H9 (cell line): ENCODE measurements around the gene CDH9. TPM values are rescaled to one million over a fixed set of nuclear protein-coding genes. Genes with fewer than 3 reads are reported as not detected.

Experiments used
- DNase-seq: peaks from one replicate; pipeline ENCODE4 v3.0.0-alpha.2; 2017
- H2AFZ ChIP-seq: one replicate; pipeline ENCODE4 v1.6.1; 2013; ENCODE audit warnings: mild to moderate bottlenecking, low read length, control low read depth, moderate library complexity
- H2AK5ac ChIP-seq: 2 replicates; pipeline ENCODE4 v1.6.1; 2013; ENCODE audit warnings: low read length, control low read depth, mixed read lengths; ENCODE audit not compliant: insufficient read length
- H2BK120ac ChIP-seq: one replicate; pipeline ENCODE4 v1.6.1; 2013; ENCODE audit warnings: low read depth, mild to moderate bottlenecking, low read length, control low read depth, inconsistent platforms; ENCODE audit not compliant: poor library complexity, severe bottlenecking
- H2BK12ac ChIP-seq: 2 replicates; pipeline ENCODE4 v1.6.1; 2013; ENCODE audit warnings: low read length, control low read depth, mixed read lengths, low read depth; ENCODE audit not compliant: insufficient read length
- H2BK15ac ChIP-seq: 2 replicates; pipeline ENCODE4 v1.6.1; 2013; ENCODE audit warnings: low read depth, low read length, control low read depth
- H2BK20ac ChIP-seq: one replicate; pipeline ENCODE4 v1.6.1; 2013; ENCODE audit warnings: low read depth, mild to moderate bottlenecking, low read length, control low read depth, inconsistent platforms; ENCODE audit not compliant: poor library complexity, severe bottlenecking
- H2BK5ac ChIP-seq: 2 replicates; pipeline ENCODE4 v1.6.1; 2013; ENCODE audit warnings: low read length, control low read depth, mixed read lengths; ENCODE audit not compliant: insufficient read length
- H3K14ac ChIP-seq: 2 replicates; pipeline ENCODE4 v1.6.1; 2013; ENCODE audit warnings: low read length, control low read depth; ENCODE audit not compliant: insufficient read depth
- H3K18ac ChIP-seq: 2 replicates; pipeline ENCODE4 v1.6.1; 2013; ENCODE audit warnings: low read depth, mild to moderate bottlenecking, mixed read lengths, low read length, control low read depth; ENCODE audit not compliant: insufficient read length
- H3K23ac ChIP-seq: 2 replicates; pipeline ENCODE4 v1.6.1; 2013; ENCODE audit warnings: low read length, control low read depth, mixed read lengths, low read depth; ENCODE audit not compliant: insufficient read length
- H3K23me2 ChIP-seq: 2 replicates; pipeline ENCODE4 v1.6.1; 2013; ENCODE audit warnings: low read depth, mild to moderate bottlenecking, mixed read lengths, low read length, control low read depth; ENCODE audit not compliant: insufficient read length, poor library complexity, severe bottlenecking
- H3K27ac ChIP-seq: 2 replicates; pipeline ENCODE4 v1.5.1; 2013; ENCODE audit warnings: low read length, control low read depth, mixed read lengths, low read depth; ENCODE audit not compliant: insufficient read length
- H3K27me3 ChIP-seq: 2 replicates; pipeline ENCODE4 v1.6.1; 2013; ENCODE audit warnings: low read length, control low read depth, inconsistent platforms; ENCODE audit not compliant: insufficient read depth
- H3K4ac ChIP-seq: 2 replicates; pipeline ENCODE4 v1.6.1; 2013; ENCODE audit warnings: low read depth, mild to moderate bottlenecking, control low read depth, inconsistent platforms, low read length, moderate library complexity
- H3K4me1 ChIP-seq: 2 replicates; pipeline ENCODE4 v1.6.1; 2013; ENCODE audit warnings: low read length, control low read depth, inconsistent platforms; ENCODE audit not compliant: insufficient read depth
- H3K4me2 ChIP-seq: 2 replicates; pipeline ENCODE4 v1.6.1; 2013; ENCODE audit warnings: low read length, control low read depth, mixed read lengths; ENCODE audit not compliant: insufficient read length, insufficient read depth
- H3K56ac ChIP-seq: 2 replicates; pipeline ENCODE4 v1.6.1; 2013; ENCODE audit warnings: low read depth, mild to moderate bottlenecking, mixed read lengths, low read length, control low read depth; ENCODE audit not compliant: insufficient read length
- H3K79me1 ChIP-seq: 2 replicates; pipeline ENCODE4 v1.6.1; 2013; ENCODE audit warnings: low read depth, mild to moderate bottlenecking, moderate library complexity, low read length, control low read depth, inconsistent platforms; ENCODE audit not compliant: insufficient read depth, poor library complexity, severe bottlenecking
- H3K79me2 ChIP-seq: 2 replicates; pipeline ENCODE4 v1.6.1; 2013; ENCODE audit warnings: low read length, control low read depth, inconsistent platforms; ENCODE audit not compliant: insufficient read depth
- H3K9ac ChIP-seq: 2 replicates; pipeline ENCODE4 v1.6.1; 2013; ENCODE audit warnings: low read length, control low read depth, mixed read lengths; ENCODE audit not compliant: insufficient read length; ENCODE audit errors: extremely low read depth
- H3K9me3 ChIP-seq: one replicate; pipeline ENCODE4 v1.6.1; 2013; ENCODE audit warnings: low read depth, low read length, inconsistent platforms; ENCODE audit not compliant: control insufficient read depth
- H3T11ph ChIP-seq: one replicate; pipeline ENCODE4 v1.6.1; 2013; ENCODE audit warnings: mild to moderate bottlenecking, low read length, control low read depth, inconsistent platforms
- H4K20me1 ChIP-seq: one replicate; pipeline ENCODE4 v1.6.1; 2013; ENCODE audit not compliant: control insufficient read depth, insufficient read length, insufficient read depth
- H4K5ac ChIP-seq: 2 replicates; pipeline ENCODE4 v1.6.1; 2013; ENCODE audit warnings: low read depth, mild to moderate bottlenecking, mixed read lengths, low read length, control low read depth; ENCODE audit not compliant: insufficient read length
- H4K8ac ChIP-seq: replicated peaks from 2 replicates; pipeline ENCODE4 v1.6.1; 2013; ENCODE audit warnings: low read length, control low read depth, mixed read lengths, low read depth; ENCODE audit not compliant: insufficient read length
- H4K91ac ChIP-seq: 2 replicates; pipeline ENCODE4 v1.6.1; 2013; ENCODE audit warnings: low read depth, mild to moderate bottlenecking, moderate library complexity, mixed read lengths, low read length, control low read depth; ENCODE audit not compliant: insufficient read length
- H3K27ac Mint-ChIP-seq, 3 experiments: 2 replicates in 2 of 3; 3 replicates in 1 of 3; pipeline ENCODE4 v1.8.0; 2020 to 2021; ENCODE audit warnings: mixed read lengths in 3 of 3, mild to moderate bottlenecking in 1 of 3, moderate library complexity in 1 of 3
- H3K27me3 Mint-ChIP-seq: 2 replicates; pipeline ENCODE4 v1.8.0; 2021; ENCODE audit warnings: low read depth, mild to moderate bottlenecking, moderate library complexity, mixed read lengths
- H3K36me3 Mint-ChIP-seq, 3 experiments: 2 replicates in 2 of 3; 3 replicates in 1 of 3; pipeline ENCODE4 v1.8.0; 2020 to 2021; ENCODE audit warnings: low read depth in 3 of 3, mixed read lengths in 3 of 3; ENCODE audit not compliant: insufficient read depth in 1 of 3
- H3K4me1 Mint-ChIP-seq, 2 experiments: 2 replicates each; pipeline ENCODE4 v1.8.0; 2020; ENCODE audit warnings: mixed read lengths in 2 of 2
- H3K4me3 Mint-ChIP-seq, 2 experiments: 2 replicates in 1 of 2; 3 replicates in 1 of 2; pipeline ENCODE4 v1.8.0; 2020 to 2021; ENCODE audit warnings: mild to moderate bottlenecking in 2 of 2, mixed read lengths in 2 of 2, moderate library complexity in 1 of 2
- H3K9me3 Mint-ChIP-seq, 2 experiments: 2 replicates in 1 of 2; 3 replicates in 1 of 2; pipeline ENCODE4 v1.8.0; 2020; ENCODE audit warnings: mild to moderate bottlenecking in 2 of 2, mixed read lengths in 2 of 2, moderate library complexity in 1 of 2
- total RNA-seq: library from RNA; stranded (reverse); gene quantifications from 2 replicates; pipeline ENCODE4 v1.2.1, GENCODE V29; 2021
- TF ChIP-seq, protein P1 (sequence below): fragments of 200-600 bp; sonication (generic); conservative IDR thresholded peaks from 3 replicates; pipeline ENCODE4 v1.8.0; 2021; ENCODE audit warnings: antibody characterized with exemption, mild to moderate bottlenecking

The CDH9 gene
- total RNA-seq, 1 experiment from 2014 or later: 0.61 TPM

- Histone ChIP-seq H3K4ac (no peak overlapping the region), H3K23me2 (no peaks in the 10 kb centered on the region), H2BK15ac (no peak overlapping the region), H3K56ac (no peak overlapping the region), H3K79me1 (no peaks in the 10 kb centered on the region), H4K5ac (no peak overlapping the region), H3K27ac (no peak overlapping the region), H3K4me2 (no peak overlapping the region), H2AFZ (no peak overlapping the region), H3K23ac (no peak overlapping the region), H3K9ac (no peak overlapping the region), H2BK120ac (no peak overlapping the region), H3K9me3 (no peaks in the 10 kb centered on the region), H3K79me2 (no peaks in the 10 kb centered on the region), H4K20me1 (no peaks in the 10 kb centered on the region), H3T11ph (no peak overlapping the region), H2BK20ac (no peak overlapping the region), H3K27me3 (no peaks in the 10 kb centered on the region), H2BK5ac (no peak overlapping the region), H2AK5ac (no peak overlapping the region), H4K91ac (no peak overlapping the region), H4K8ac (no peak overlapping the region), H3K14ac (no peak overlapping the region), H3K18ac (no peak overlapping the region), H3K4me1 (no peaks in the 10 kb centered on the region), H2BK12ac (no peak overlapping the region)
- H3K36me3 Mint-ChIP-seq: no peaks in the 10 kb centered on the region
- no peaks in the 10 kb centered on the region for H3K27me3 Mint-ChIP-seq
- DNase-seq: no peak
- no peaks in the 10 kb centered on the region for H3K9me3 Mint-ChIP-seq
- no peak overlapping the region for H3K4me3 Mint-ChIP-seq
- no peaks in the 10 kb centered on the region for H3K4me1 Mint-ChIP-seq
- TF ChIP-seq, protein P1, sequence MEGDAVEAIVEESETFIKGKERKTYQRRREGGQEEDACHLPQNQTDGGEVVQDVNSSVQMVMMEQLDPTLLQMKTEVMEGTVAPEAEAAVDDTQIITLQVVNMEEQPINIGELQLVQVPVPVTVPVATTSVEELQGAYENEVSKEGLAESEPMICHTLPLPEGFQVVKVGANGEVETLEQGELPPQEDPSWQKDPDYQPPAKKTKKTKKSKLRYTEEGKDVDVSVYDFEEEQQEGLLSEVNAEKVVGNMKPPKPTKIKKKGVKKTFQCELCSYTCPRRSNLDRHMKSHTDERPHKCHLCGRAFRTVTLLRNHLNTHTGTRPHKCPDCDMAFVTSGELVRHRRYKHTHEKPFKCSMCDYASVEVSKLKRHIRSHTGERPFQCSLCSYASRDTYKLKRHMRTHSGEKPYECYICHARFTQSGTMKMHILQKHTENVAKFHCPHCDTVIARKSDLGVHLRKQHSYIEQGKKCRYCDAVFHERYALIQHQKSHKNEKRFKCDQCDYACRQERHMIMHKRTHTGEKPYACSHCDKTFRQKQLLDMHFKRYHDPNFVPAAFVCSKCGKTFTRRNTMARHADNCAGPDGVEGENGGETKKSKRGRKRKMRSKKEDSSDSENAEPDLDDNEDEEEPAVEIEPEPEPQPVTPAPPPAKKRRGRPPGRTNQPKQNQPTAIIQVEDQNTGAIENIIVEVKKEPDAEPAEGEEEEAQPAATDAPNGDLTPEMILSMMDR: no peak
- no peak overlapping the region for H3K27ac Mint-ChIP-seq
Observed at GRCh38 chr5:27015758-27016157, 22.6 kb downstream of the CDH9 start.
